Activated T-helper 9 cell treated with anti-CD3 and anti-CD28 coated beads, Interleukin-2, amount 50 U/mL, for 16 hours (primary cell): ENCODE measurements around the gene MRC1.

Experiments
- DNase-seq: peaks from one replicate; pipeline ENCODE4 v3.0.0-alpha.2; 2020; ENCODE audit warnings: low read depth

MRC1 gene

DNA sequence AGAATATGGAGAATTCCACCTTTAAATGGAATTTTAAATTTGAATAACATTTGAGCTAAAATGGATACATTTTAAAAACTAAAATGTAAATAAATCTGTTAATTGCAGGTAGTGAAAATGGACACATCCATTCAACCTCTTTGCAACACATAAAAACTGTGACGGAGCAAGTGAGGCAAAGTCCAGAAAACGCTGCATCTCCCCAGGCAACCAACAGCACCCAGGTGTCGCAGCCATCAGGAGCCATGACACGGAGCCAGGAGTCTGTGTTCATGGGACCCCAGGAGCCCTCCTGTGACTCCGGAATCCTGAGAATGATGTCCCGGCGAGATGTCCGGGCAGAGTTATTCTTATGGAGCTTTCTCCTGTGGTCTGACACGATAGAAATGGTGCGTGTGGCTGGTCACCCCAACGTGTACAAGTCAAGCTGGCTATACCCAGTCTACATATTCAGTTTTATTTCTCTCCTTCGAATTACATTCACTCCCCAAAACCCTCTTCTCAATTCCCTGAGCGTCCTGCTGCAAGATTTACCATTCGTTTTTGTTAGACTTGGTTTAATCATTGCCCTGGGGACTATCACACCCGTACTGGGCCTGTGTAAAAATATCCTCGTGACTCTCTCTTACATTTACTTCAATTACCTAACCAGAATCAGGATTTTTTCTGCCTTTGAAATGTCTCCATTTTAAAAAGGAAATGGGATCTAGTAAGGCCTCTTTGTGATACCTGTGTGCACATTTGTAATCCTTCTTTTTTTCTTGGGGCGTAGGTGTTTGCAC, 13.1 kb upstream of the MRC1 start:
- DNase-seq = no peak

GRCh38 chr10:17801507-17801906, 7.6 kb upstream of the MRC1 start:
- DNase-seq = no peak

GRCh38 chr10:17802350-17802749, 6.8 kb upstream of the MRC1 start:
- no peak for DNase-seq

DNA sequence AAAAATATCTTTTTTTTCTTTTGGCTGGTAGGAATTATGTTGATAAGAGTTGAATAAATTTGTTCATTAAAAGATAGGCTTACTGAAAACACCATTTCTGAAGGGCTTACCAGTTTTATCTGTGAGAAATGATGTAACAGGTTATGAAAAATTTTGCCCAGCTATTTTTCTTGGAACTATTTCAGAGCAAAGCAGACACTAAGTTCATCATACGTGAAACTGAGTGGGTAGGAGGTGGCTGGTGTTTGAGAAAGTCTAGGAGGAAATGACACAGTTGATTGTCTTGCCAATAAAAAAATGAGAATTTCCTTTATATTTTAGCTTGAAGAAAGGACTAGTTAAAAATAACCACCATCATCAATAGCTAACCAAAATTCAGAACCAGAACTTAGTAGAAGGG, 6.2 kb upstream of the MRC1 start:
- DNase-seq = no peak

GRCh38 chr10:17805330-17805729, 3.8 kb upstream of the MRC1 start:
- DNase-seq = no peak

DNA sequence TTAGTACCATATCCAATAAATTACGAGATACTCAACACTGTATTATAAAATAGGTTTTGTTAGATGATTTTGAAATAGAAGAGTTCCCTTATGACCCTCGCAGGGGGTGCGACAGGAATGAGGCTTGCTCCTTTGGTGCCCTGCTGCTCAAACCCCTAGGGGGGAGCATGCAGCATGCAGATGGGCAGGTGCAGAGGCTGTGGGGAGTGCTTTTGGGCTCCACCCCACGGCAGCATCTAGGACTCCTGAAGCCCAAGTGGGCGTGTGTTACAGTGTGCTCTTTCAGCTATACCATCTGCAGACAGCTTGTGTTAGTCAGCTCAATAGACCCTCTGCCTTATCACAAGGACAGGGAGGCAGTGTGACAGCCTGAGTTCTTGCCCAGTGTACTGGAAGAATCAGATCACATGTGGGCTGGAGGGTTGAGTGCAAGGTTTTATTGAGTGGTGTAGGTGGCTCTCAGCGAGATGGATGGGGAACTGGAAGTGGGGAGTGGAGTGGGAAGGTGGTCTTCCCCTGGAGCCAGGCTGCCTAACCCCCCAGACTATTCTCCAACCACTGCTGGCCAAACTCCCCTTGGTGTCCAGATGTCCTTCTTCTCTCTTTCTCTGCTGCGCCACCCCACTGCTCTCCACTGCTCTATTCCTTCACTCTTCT, 3.1 kb upstream of the MRC1 start:
- DNase-seq = no peak

DNA sequence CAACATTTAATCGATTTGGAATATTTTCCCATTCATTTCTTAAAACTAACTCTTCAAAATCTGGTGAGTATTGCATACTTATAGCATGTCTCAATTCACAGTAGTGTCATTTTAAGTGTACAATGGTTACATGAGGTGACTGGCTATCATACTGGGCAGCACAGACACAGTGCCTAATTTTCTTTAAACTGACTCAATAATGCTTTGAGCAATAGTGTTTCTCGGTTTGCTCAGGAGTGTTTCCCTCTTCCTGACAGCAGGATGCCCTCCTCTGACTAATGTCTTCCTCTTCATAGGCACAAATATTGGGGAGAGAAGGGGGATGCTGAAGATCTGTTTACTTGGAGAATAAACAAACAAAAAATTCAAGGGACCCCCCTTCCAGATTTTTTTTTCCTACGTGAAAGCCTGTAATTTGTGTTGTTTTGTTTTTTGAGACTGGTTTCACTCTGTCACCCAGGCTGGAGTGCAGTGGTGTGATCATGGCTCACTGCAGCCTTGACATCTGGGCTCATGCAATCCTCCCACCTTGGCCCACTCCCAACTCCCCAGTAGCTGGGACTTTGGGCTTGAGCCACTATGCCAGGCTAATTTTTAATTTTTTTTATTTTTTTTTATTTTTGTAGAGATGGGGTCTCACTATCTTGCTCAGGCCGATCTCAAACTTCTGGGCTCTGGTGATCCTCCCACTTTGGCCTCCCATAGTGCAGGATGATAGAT, 2.2 kb downstream of the MRC1 start:
- DNase-seq = no peak

DNA sequence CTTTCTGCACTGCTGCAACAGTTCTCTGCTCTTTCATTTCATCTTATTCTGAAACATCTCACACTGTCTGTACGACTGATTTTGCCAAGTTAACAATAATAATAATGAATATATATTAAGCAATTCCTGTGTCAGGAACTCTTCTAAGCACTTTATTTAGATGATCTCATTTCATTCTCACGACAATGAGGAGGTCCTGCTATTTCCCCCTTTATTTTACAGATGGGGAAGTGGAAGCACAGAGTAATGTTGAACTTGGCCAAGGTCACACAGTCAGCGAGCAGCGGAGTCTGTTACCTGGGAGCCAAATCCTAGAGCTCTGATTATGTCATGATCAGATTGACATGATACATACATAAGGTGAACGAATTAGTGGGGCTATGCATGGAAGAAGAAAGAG, 5.8 kb downstream of the MRC1 start:
- DNase-seq = no peak

DNA sequence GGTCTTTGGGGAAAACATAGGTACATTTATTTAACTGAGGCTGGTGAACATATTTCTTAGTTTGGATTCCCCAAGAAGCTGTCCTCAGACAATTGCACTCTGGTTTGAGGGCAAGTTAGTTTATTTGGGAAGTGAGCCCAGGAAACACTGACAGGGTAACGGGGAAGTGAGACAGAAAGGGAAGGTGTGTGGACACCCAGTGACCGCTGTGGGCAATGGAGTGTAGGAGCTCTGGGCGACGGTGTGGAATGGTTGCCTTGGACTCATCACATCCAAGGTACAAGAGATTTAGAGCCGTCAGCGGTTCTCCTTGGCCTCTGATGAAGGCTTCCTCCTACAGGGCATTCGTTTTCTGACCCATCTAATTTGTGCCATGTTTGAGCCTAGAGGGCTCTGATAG, 7.1 kb downstream of the MRC1 start:
- DNase-seq = no peak

DNA sequence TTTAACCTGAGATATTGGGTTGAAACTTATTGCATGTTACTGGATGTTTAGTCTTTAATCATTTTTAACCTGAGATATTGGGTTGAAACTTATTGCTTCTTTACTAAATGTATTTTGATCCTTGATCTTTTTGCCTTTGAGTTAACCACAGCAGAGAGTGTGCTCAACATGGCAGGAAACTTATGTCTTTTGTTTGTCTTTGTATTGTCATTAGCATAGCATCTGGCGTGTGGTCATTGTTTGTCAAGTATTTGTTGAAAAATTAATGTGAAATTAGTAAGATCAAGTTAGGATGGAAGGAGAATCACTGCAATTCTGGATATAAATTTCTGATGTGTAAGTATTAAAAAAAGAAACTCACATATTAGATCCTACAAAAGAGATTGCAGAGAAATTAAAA, 8.2 kb downstream of the MRC1 start:
- DNase-seq = no peak

DNA sequence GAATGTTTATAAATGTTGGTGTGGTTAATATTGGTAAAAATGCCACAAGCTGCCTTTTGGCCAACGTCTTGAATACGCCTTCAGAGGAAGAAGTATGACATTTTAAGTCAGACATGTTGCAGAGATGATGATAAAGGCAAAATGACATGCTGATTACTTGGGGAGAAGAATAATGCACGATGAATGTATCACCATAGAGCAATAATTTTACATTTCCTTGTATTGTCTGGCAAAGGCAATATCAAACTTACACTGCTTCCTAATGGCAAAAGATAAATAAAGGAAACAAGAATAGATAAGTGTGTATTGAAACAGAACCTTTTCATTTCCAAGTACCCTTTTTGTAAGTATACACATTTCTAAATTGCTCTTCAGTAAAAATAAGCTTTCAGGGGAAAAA, 8.6 kb downstream of the MRC1 start:
- DNase-seq = no peak

DNA sequence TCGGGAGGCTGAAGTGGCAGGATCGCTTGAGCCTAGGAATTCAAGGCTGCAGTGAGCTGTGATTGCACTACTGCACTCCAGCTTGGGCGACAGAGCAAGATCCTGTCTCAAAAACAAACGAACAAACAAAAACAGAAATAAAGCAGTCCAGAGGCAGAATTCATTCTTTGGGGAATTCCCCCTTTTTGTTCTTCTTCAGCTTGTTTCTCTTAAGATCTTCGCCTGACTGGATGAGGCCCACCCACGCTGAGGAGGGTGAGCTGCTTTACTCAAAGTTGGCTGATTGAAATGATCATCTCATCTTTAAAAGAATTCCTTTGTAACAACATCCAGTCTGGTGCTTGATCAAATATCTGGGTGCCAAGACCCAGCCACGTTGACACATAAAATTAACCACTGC, 10.7 kb downstream of the MRC1 start:
- DNase-seq = no peak

- no peak for DNase-seq
Measured at GRCh38 chr10:17820943-17821342, 11.8 kb downstream of the MRC1 start.

GRCh38 chr10:17821893-17822292, 12.7 kb downstream of the MRC1 start:
- DNase-seq = no peak

DNA sequence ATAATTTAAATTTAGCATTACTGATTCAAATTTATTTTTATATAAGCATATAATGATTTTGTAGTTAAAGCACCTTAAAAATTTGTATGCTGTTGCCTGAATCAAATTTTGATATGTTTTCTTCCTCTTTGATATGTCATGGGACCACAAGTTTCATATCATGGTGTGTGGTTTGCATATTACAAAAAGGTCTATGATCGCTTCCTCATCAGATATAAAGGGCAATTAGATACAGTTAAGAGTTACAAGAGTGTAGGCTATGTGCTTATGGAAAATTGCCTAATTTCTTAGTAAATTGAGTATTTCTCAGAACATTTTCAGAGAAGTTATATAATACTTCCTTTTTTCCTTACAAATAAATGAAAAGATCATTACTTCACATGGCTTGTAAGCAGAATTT, 22.2 kb downstream of the MRC1 start:
- DNase-seq = no peak

DNA sequence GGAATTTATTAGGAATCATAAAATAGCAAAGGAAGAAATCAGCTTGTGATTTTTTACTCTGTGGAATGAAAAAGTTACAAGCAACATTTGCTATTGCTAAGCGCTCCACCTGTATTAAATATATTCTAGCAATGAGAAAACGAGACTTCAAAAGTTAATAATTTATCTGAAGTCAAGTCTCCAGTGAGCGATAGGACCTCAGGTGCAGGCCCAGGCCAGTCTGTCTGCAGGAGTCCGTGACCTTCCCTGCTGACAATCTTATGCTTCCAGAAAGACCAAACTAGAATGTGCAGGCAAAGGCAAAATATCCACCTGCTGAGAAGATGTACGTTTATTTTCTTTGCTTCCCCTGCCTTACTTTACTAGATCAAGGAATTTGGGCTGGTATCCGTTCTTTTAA, 22.7 kb downstream of the MRC1 start:
- no peak for DNase-seq

DNA sequence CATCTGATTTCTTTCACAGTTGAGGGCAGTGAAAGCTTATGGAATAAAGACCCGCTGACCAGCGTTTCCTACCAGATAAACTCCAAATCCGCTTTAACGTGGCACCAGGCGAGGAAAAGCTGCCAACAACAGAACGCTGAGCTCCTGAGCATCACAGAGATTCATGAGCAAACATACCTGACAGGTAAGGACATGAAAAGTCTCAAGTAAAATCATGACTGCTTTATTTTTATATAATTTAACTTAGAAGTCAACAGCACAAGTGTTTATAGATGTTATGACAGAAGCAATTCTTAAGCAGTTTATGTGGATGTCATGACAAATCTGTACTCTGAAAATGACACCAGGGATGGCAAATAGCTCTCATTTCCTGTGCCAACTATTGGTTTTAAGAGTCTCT, 24.5 kb downstream of the MRC1 start:
- no peak for DNase-seq

DNA sequence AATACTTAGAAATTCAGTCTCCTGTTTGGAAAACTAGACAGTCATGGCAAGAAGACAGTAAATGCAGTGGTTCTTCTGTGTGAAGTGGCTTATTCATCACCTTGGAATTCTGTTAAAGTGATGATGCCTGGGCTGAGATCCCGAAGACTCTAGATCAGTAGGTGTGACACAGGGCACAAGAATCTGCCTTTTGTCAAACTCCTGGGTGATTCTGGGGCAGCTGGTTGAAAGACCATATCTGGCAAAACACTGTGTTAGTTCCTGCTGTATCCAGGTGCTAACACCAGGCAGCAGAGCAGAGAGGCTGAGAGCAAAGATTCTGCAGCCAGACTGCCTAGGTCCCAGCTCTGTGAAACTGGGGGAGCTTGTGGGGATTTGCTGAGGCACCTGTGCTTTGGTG, 26.5 kb downstream of the MRC1 start:
- no peak for DNase-seq

DNA sequence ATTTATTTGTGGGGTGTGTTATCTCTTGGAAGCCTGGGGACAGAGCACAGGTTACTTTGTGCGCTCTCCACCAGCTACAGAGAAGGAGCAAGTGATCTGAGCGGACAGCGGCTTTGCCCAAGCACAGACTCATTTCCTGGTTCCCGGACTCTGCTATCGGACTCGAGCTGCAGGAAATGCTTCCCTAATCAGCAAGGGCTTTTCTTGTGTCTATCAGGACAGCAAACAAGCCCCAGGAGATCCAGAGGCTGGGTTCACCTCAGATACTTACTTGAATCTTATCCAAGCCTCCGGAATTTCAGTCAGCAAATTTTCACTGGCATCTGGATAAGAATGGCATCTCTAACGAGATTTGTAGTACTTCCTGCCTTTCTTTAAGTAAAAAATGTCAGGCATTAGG, 27.8 kb downstream of the MRC1 start:
- DNase-seq = no peak

- DNase-seq = no peak
Measured at GRCh38 chr10:17838080-17838648, 29.0 kb downstream of the MRC1 start.

DNA sequence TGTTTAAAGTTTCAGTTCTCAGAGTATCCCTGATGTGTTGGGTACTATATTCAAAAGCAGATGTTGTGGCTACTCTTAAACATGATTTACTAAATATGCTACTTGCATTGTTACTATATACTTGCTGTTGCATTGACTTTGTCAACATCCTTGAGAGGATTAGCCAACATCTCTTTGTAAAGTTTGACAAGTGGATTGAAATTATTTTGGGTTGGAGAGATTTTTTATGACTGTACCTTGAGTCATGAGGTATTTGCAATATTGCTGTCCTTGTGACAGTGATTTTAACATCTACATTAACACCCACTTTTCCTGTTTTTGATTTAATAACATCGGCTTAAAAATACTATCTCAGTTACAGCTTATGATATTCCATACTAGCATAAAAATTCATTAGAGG, 31.9 kb downstream of the MRC1 start:
- no peak for DNase-seq

DNA sequence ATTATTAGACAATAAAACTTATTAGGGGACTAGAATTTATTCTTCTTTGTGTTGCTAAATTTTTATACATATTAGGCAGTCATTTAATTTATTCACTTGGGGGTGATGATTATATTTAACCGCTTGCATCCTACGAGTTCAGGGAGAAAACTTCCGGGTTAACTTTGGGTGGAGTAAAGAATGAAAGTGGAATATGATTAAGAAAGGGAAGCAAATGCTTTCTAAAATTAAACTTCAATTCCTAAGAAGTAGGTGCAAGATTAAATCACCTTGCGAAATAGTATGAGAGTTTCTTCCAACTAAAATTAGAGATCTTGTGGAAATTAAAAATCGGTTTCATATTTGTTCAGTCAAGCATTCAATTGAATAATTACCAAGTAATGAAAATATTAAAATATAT, 33.5 kb downstream of the MRC1 start:
- no peak for DNase-seq
